GM12878 (cell line): ENCODE measurements around the gene RAB25. TPM values are rescaled to one million over a fixed set of nuclear protein-coding genes. Genes with fewer than 3 reads are reported as not detected.

Experiments
- ATAC-seq: fragments of 200-7000 bp; cut with Tn5 transposase; 3 replicates; pipeline ENCODE4 v1.9.1; 2020; ENCODE audit warnings: mild to moderate bottlenecking, moderate library complexity
- BruUV-seq: library from RNA; stranded (reverse); fragments of 400-500 nt; replicated peaks from 2 replicates; lab custom pipeline; 2021; lab: Mats Ljungman, UMichigan
- CTCF ChIA-PET: fragments of 300-600 bp; sonication (Branson Sonifier 250); formaldehyde crosslinking; extraction: SDS; loops from one replicate; lab custom pipeline; 2021; ENCODE audit warnings: inconsistent platforms; lab: Yijun Ruan, JAX
- POLR2A ChIA-PET: fragments of 350-600 bp; formaldehyde crosslinking; extraction: SDS; loops from one replicate; lab custom pipeline; 2021; ENCODE audit warnings: inconsistent platforms; lab: Charles Lee
- RAD21 ChIA-PET: fragments of 300-600 bp; sonication (Branson Sonifier 250); formaldehyde crosslinking; loops from one replicate; lab custom pipeline; 2023; ENCODE audit warnings: antibody characterized with exemption; ENCODE audit not compliant: unreplicated experiment; lab: Charles Lee
- SMC1A ChIA-PET: fragments of 300-600 bp; sonication (Branson Sonifier 250); formaldehyde crosslinking; loops from one replicate; lab custom pipeline; 2023; ENCODE audit not compliant: unreplicated experiment, uncharacterized antibody; lab: Charles Lee
- DNase-seq: peaks from one replicate; pipeline ENCODE4 v3.0.0-alpha.2; 2011; ENCODE audit warnings: low read depth, low spot score
- FAIRE-seq: peaks from 3 replicates; lab custom pipeline; 2011; peaks lifted over from hg19 to GRCh38; lab: Jason Lieb, UNC
- H2AFZ ChIP-seq: 2 replicates; pipeline ENCODE4 v1.6.0; 2011; ENCODE audit warnings: low read depth, low read length, control low read depth; ENCODE audit not compliant: control insufficient read depth
- H3K27ac ChIP-seq: 2 replicates; pipeline ENCODE4 v1.5.1; 2011; ENCODE audit warnings: control low read depth; ENCODE audit not compliant: control insufficient read depth, insufficient read depth
- H3K27me3 ChIP-seq, 2 experiments: replicated peaks in 1 of 2; 2 replicates each; pipeline versions ENCODE4 v1.6.0 to v1.6.1; 2011; ENCODE audit warnings: low read length in 1 of 2; ENCODE audit not compliant: control insufficient read depth in 2 of 2, insufficient read depth in 2 of 2
- H3K36me3 ChIP-seq, 2 experiments: 2 replicates each; pipeline ENCODE4 v1.5.1; 2011; ENCODE audit warnings: low read length in 1 of 2; ENCODE audit not compliant: control insufficient read depth in 2 of 2, insufficient read depth in 2 of 2
- H3K4me1 ChIP-seq: 2 replicates; pipeline ENCODE4 v1.6.1; 2011; ENCODE audit warnings: mild to moderate bottlenecking, low read length, moderate library complexity, mixed read lengths; ENCODE audit not compliant: control insufficient read depth, insufficient read depth
- H3K4me2 ChIP-seq: 2 replicates; pipeline ENCODE4 v1.6.0; 2011; ENCODE audit warnings: control low read depth; ENCODE audit not compliant: control insufficient read depth, insufficient read depth
- H3K4me3 ChIP-seq: fragments of 200-600 bp; sonication (generic); 2 replicates; pipeline ENCODE4 v1.5.1; 2016
- H3K79me2 ChIP-seq: 2 replicates; pipeline ENCODE4 v1.6.0; 2011; ENCODE audit warnings: low read length; ENCODE audit not compliant: control insufficient read depth, insufficient read depth
- H3K9ac ChIP-seq: 2 replicates; pipeline ENCODE4 v1.8.0; 2011; ENCODE audit warnings: low read length, control low read depth, mixed read lengths; ENCODE audit not compliant: control insufficient read depth, insufficient read depth
- H3K9me3 ChIP-seq: replicated peaks from 3 replicates; pipeline ENCODE4 v1.5.1; 2011; ENCODE audit warnings: mild to moderate bottlenecking, low read length; ENCODE audit not compliant: control insufficient read depth, insufficient read depth
- H4K20me1 ChIP-seq: 2 replicates; pipeline ENCODE4 v1.6.0; 2011; ENCODE audit not compliant: control insufficient read depth, insufficient read depth
- BACH1 ChIP-seq: fragments of 450-650 bp; IDR thresholded peaks from 2 replicates; pipeline ENCODE4 v1.6.1; 2017; ENCODE audit warnings: mild to moderate bottlenecking, borderline replicate concordance
- BCL3 ChIP-seq: IDR thresholded peaks from 2 replicates; pipeline ENCODE4 v1.6.1; 2011; ENCODE audit warnings: borderline replicate concordance, low read depth, mild to moderate bottlenecking, moderate library complexity, low read length; ENCODE audit not compliant: insufficient read depth, poor library complexity, severe bottlenecking
- BRCA1 ChIP-seq: IDR thresholded peaks from 2 replicates; pipeline ENCODE4 v1.6.1; 2011; ENCODE audit warnings: low read depth, low read length, improper control_type of control experiment
- CHD2 ChIP-seq: IDR thresholded peaks from 2 replicates; pipeline ENCODE4 v1.6.1; 2011; ENCODE audit warnings: low read depth, low read length, improper control_type of control experiment, borderline replicate concordance
- DPF2 ChIP-seq: fragments of 450-650 bp; IDR thresholded peaks from 2 replicates; pipeline ENCODE4 v1.6.1; 2017; ENCODE audit warnings: mild to moderate bottlenecking
- EED ChIP-seq: sonication (generic); IDR thresholded peaks from 2 replicates; pipeline ENCODE4 v1.6.1; 2016; ENCODE audit warnings: antibody characterized with exemption, low read depth
- HDAC2 ChIP-seq: fragments of 200-600 bp; sonication (generic); IDR thresholded peaks from 2 replicates; pipeline ENCODE4 v1.6.1; 2017
- IKZF1 ChIP-seq: fragments of 450-650 bp; conservative IDR thresholded peaks from 2 replicates; pipeline ENCODE4 v1.6.1; 2017; ENCODE audit warnings: antibody characterized with exemption, mild to moderate bottlenecking
- IRF4 ChIP-seq: IDR thresholded peaks from 2 replicates; pipeline ENCODE4 v1.6.1; 2011; ENCODE audit warnings: low read depth, low read length
- NFYB ChIP-seq: IDR thresholded peaks from 2 replicates; pipeline ENCODE4 v1.6.1; 2011; ENCODE audit warnings: low read depth, mild to moderate bottlenecking, low read length, improper control_type of control experiment, moderate library complexity; ENCODE audit not compliant: insufficient read depth
- PBX3 ChIP-seq: IDR thresholded peaks from 2 replicates; pipeline ENCODE4 v1.6.1; 2011; ENCODE audit warnings: mild to moderate bottlenecking, low read depth, low read length, moderate library complexity; ENCODE audit not compliant: insufficient replicate concordance
- RB1 ChIP-seq: fragments of 450-650 bp; formaldehyde crosslinking; IDR thresholded peaks from 2 replicates; pipeline ENCODE4 v1.6.1; 2017; ENCODE audit warnings: mild to moderate bottlenecking, borderline replicate concordance
- RFX5 ChIP-seq: IDR thresholded peaks from 2 replicates; pipeline ENCODE4 v1.6.1; 2011; ENCODE audit warnings: low read depth, low read length, improper control_type of control experiment
- SIN3A ChIP-seq: IDR thresholded peaks from 2 replicates; pipeline ENCODE4 v1.6.1; 2012; ENCODE audit warnings: low read depth, low read length, improper control_type of control experiment
- SMARCA5 ChIP-seq: fragments of 450-650 bp; IDR thresholded peaks from 2 replicates; pipeline ENCODE4 v1.6.1; 2017; ENCODE audit warnings: mild to moderate bottlenecking
- SREBF2 ChIP-seq: IDR thresholded peaks from 2 replicates; pipeline ENCODE4 v1.6.1; 2012; ENCODE audit warnings: mild to moderate bottlenecking, low read length
- WRNIP1 ChIP-seq: IDR thresholded peaks from 2 replicates; pipeline ENCODE4 v1.6.1; 2011; ENCODE audit warnings: low read depth, low read length, improper control_type of control experiment, borderline replicate concordance
- WGBS: methylation state at CpG from one replicate; pipeline ENCODE4 v1.1.6; 2016; ENCODE audit warnings: low lambda C conversion rate; ENCODE audit not compliant: insufficient replicate concordance, insufficient coverage; ENCODE audit errors: missing lambda C conversion rate; 5-methylcytosine and 5-hydroxymethylcytosine counted together
- in situ Hi-C: fragments of 300-500 bp; cut with MboI; formaldehyde crosslinking; loops from 9 replicates; pipeline ENCODE4 v1.14.3; 2018; ENCODE audit warnings: mixed read lengths
- intact Hi-C: fragments of 100-400 bp; cut with micrococcal nuclease; formaldehyde crosslinking; loops from one replicate; pipeline ENCODE4 v1.14.2; 2022; ENCODE audit not compliant: unreplicated experiment
- polyA plus RNA-seq, 11 experiments: library from polyadenylated mRNA; depleted of rRNA in 4 of 11; unstranded in 6 of 11; stranded (reverse) in 5 of 11; fragments of >200 nt; fragmentation: Nextera tagmentation in 4 of 11; fragmentation: Illumina TruSeq in 1 of 11; extraction: Ambion mirVana in 4 of 11; extraction: Trizol in 1 of 11; gene quantifications; 1 replicate in 1 of 11; 2 replicates in 10 of 11; pipeline versions ENCODE4 v1.2.1 to v1.2.3, GENCODE V29; 2011 to 2016; ENCODE audit warnings: inconsistent platforms in 2 of 11, missing spikeins in 2 of 11, low read depth in 1 of 11
- total RNA-seq, 4 experiments: library from RNA; depleted of rRNA in 3 of 4; stranded (reverse); fragments of >200 nt in 3 of 4; fragmentation: Illumina TruSeq in 1 of 4; extraction: Trizol in 1 of 4; gene quantifications; 2 replicates each; pipeline versions ENCODE4 v1.2.1 to v1.2.3, GENCODE V29; 2013 to 2021
- TF ChIP-seq, protein P1 (sequence below): IDR thresholded peaks from 2 replicates; pipeline ENCODE4 v1.6.1; 2012; ENCODE audit warnings: low read depth, low read length, improper control_type of control experiment
- TF ChIP-seq, protein P2 (sequence below): fragments of 450-650 bp; IDR thresholded peaks from 2 replicates; pipeline ENCODE4 v1.6.1; 2016; ENCODE audit warnings: mild to moderate bottlenecking

Gene RAB25
- total and polyA plus RNA-seq, 10 of the 15 experiments (the other 5 are each of a cell fraction or from before 2014, with no cell fraction given): 0.16 to 0.36 (median 0.22) TPM; not detected in 7

DNA sequence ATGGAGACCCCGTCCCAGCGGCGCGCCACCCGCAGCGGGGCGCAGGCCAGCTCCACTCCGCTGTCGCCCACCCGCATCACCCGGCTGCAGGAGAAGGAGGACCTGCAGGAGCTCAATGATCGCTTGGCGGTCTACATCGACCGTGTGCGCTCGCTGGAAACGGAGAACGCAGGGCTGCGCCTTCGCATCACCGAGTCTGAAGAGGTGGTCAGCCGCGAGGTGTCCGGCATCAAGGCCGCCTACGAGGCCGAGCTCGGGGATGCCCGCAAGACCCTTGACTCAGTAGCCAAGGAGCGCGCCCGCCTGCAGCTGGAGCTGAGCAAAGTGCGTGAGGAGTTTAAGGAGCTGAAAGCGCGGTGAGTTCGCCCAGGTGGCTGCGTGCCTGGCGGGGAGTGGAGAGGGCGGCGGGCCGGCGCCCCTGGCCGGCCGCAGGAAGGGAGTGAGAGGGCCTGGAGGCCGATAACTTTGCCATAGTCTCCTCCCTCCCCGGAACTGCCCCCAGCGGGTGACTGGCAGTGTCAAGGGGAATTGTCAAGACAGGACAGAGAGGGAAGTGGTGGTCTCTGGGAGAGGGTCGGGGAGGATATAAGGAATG, 54.1 kb downstream of the RAB25 start:
- ATAC-seq: peak; percentile 39
- BruUV-seq: no TSS peak
- in situ Hi-C loops: no loop called here
- ChIA-PET POLR2A (interaction anchor here (0.5 to 12.7 kb wide), 9 partner anchors 8 to 180 kb away, joined by 4 to 128 read pairs (median 11); no protein-coding TSS in a partner anchor), CTCF (interaction anchor here (1.1 to 25.7 kb wide), 5 partner anchors 8 to 110 kb away, joined by 4 to 1294 read pairs (median 6); no protein-coding TSS in a partner anchor), SMC1A (interaction anchor here (0.6 to 23.6 kb wide), 3 partner anchors 14 to 109 kb away, joined by 3 to 874 read pairs (median 92); no protein-coding TSS in a partner anchor), RAD21 (interaction anchor here (0.8 to 22.2 kb wide), 5 partner anchors 13 to 148 kb away, joined by 3 to 695 read pairs (median 5); no protein-coding TSS in a partner anchor)
- Histone ChIP-seq H3K9me3 (no peaks in the 10 kb centered on the region), H3K4me2 (peak overlapping the region; percentile 79), H2AFZ (peak overlapping the region; percentile 29), H4K20me1 (no peaks in the 10 kb centered on the region), H3K4me3 (peak overlapping the region; percentile 94), H3K27me3 (no peaks in the 10 kb centered on the region), H3K79me2 (peaks cover 47% of the 10 kb centered on the region), H3K27ac (peak overlapping the region; percentile 53; the same call in 1 of the 2 replicates), H3K4me1 (peaks cover 16% of the 10 kb centered on the region), H3K9ac (peak overlapping the region; percentile 86), H3K36me3 (no peaks in the 10 kb centered on the region)
- DNase-seq: no peak
- FAIRE-seq: no peak
- WGBS: 2% methylated on average over 49 of the region's 49 CpGs
- intact Hi-C loops: no loop called here
- TF ChIP-seq PBX3 (peak; percentile 49), NFYB (no peak), DPF2 (0 out of 2 replicates have a peak, but pooled peaks have one; percentile 14), RB1 (0 out of 2 replicates have a peak, but pooled peaks have one; percentile 44), EED (no peak), RFX5 (no peak), SREBF2 (no peak), BCL3 (no peak), CHD2 (no peak), IRF4 (no peak), IKZF1 (no peak; the same call in 1 of the 2 replicates), BRCA1 (no peak), SIN3A (no peak), BACH1 (0 out of 2 replicates have a peak, but pooled peaks have one; percentile 16), HDAC2 (no peak), SMARCA5 (peak; percentile 63; the same call in 1 of the 2 replicates), WRNIP1 (no peak)
- TF ChIP-seq, protein P1, sequence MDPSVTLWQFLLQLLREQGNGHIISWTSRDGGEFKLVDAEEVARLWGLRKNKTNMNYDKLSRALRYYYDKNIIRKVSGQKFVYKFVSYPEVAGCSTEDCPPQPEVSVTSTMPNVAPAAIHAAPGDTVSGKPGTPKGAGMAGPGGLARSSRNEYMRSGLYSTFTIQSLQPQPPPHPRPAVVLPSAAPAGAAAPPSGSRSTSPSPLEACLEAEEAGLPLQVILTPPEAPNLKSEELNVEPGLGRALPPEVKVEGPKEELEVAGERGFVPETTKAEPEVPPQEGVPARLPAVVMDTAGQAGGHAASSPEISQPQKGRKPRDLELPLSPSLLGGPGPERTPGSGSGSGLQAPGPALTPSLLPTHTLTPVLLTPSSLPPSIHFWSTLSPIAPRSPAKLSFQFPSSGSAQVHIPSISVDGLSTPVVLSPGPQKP: no peak
- TF ChIP-seq, protein P2, sequence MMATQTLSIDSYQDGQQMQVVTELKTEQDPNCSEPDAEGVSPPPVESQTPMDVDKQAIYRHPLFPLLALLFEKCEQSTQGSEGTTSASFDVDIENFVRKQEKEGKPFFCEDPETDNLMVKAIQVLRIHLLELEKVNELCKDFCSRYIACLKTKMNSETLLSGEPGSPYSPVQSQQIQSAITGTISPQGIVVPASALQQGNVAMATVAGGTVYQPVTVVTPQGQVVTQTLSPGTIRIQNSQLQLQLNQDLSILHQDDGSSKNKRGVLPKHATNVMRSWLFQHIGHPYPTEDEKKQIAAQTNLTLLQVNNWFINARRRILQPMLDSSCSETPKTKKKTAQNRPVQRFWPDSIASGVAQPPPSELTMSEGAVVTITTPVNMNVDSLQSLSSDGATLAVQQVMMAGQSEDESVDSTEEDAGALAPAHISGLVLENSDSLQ: peak; percentile 79
